ENCODE data around the gene RAI14.

DNA sequence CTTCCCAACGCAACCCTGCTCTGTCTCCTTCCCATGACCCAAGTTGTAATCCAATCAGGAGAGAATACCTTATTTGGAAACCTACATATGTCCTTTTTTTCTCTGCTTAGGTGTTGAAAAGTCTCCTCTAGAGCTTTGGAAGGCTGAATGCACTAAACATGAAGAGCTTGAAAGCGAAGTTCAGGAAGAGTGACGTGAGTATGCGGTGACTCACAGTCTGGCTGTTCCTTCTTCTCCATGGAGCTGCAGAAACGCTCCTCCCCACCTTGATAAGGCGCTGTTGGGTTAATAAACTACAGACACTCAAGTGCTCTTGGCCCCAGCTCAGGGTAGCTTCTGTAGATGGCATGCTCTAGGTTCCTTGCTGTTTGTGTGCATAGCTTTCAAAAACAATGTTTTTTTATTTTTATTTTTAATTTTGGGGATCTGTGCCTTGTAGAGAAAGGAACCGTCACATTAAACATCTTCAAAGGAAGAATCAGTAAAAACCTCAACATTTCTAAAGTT, 30.7 kb downstream of the RAI14 start:
- TF ChIP-seq POLR2A (IDR thresholded peaks at IDR 0.05; ENCODE audit: low read depth, low read length) (no peak), POLR2AphosphoS5 (IDR thresholded peaks at IDR 0.05; ENCODE audit: low read depth, low read length) (no peak), SPI1 (IDR thresholded peaks at IDR 0.05; ENCODE audit: low read depth, low read length) (no peak), TAF1 (IDR thresholded peaks at IDR 0.05; ENCODE audit: low read depth, low read length) (no peak), PAX5 (IDR thresholded peaks at IDR 0.05; ENCODE audit: insufficient read depth, low read length, severe bottlenecking) (no peak)

Measured in GM12891 (cell line).